ENCODE data around the gene BPIFB2.
"Not testable (repeated sequence)": the region's sequence is repeated elsewhere in the genome, so short reads cannot be mapped to it uniquely, and the experiment has no call there.

BPIFB2 gene

GRCh38 chr20:33007376-33008335 lies at the start of gene BPIFB2:
Gene BPIFB2, plus strand, starts transcription at chr20:33007704. Its CDS starts 871 bp downstream, at chr20:33008575.
- no peak for DNase-seq

GRCh38 chr20:32958574-32958973 lies 48.9 kb upstream of the BPIFB2 start:
- no peak for DNase-seq

- DNase-seq, result no peak
Measured at GRCh38 chr20:32959351-32960221, 47.9 kb upstream of the BPIFB2 start.

GRCh38 chr20:32960222-32960518 lies 47.3 kb upstream of the BPIFB2 start:
- DNase-seq, result no peak

GRCh38 chr20:32960849-32961731 lies 46.4 kb upstream of the BPIFB2 start:
- DNase-seq, result no peak

- DNase-seq, result no peak
Measured at GRCh38 chr20:32962053-32962452, 45.5 kb upstream of the BPIFB2 start.

GRCh38 chr20:32962646-32963045 lies 44.9 kb upstream of the BPIFB2 start:
- DNase-seq, result not testable (repeated sequence)

- DNase-seq, result no peak
Measured at GRCh38 chr20:32963176-32963575, 44.3 kb upstream of the BPIFB2 start.

- DNase-seq, result no peak
Measured at GRCh38 chr20:32964575-32964974, 42.9 kb upstream of the BPIFB2 start.

- DNase-seq, result no peak
Measured at GRCh38 chr20:32965115-32965514, 42.4 kb upstream of the BPIFB2 start.

GRCh38 chr20:32965581-32966373 lies 41.7 kb upstream of the BPIFB2 start:
- no peak for DNase-seq

GRCh38 chr20:32966382-32966781 lies 41.1 kb upstream of the BPIFB2 start:
- no peak for DNase-seq

GRCh38 chr20:32966881-32967781 lies 40.4 kb upstream of the BPIFB2 start:
- no peak for DNase-seq

GRCh38 chr20:32967961-32968457 lies 39.5 kb upstream of the BPIFB2 start:
- no peak for DNase-seq

- no peak for DNase-seq
Measured at GRCh38 chr20:32968478-32969241, 38.8 kb upstream of the BPIFB2 start.

- DNase-seq, result no peak
Measured at GRCh38 chr20:32969356-32970114, 38.0 kb upstream of the BPIFB2 start.

GRCh38 chr20:32970115-32970972 lies 37.2 kb upstream of the BPIFB2 start:
- DNase-seq, result no peak

- no peak for DNase-seq
Measured at GRCh38 chr20:32970973-32971300, 36.6 kb upstream of the BPIFB2 start.

Data from NCI-H146 (cell line).